Pancreas (tissue), 10 donors: ENCODE measurements around the gene NR1I3. TPM values are rescaled to one million over a fixed set of nuclear protein-coding genes. Genes with fewer than 3 reads are reported as not detected.

Experiments
- ATAC-seq, 4 donors: fragments of 200-7000 bp; cut with Tn5 transposase; one replicate each; pipeline versions ENCODE4 v1.8.0 to v1.9.1; 2020; ENCODE audit warnings: mild to moderate bottlenecking in 4 of 4, moderate library complexity in 4 of 4
- DNase-seq, 6 donors: peaks; one replicate each; pipeline ENCODE4 v3.0.0-alpha.2; 2020
- FAIRE-seq: peaks from 2 replicates; lab custom pipeline; 2012; peaks lifted over from hg19 to GRCh38; lab: Jason Lieb, UNC
- H3K27ac ChIP-seq, 4 donors: fragments of 200-600 bp; sonication (generic); 1 replicate in 3 of 4; 2 replicates in 1 of 4; pipeline versions ENCODE4 v1.5.0 to v1.8.0; 2020
- H3K27me3 ChIP-seq, 4 donors: fragments of 200-600 bp; one replicate each; pipeline ENCODE4 v1.8.0; 2021
- H3K36me3 ChIP-seq, 3 donors: fragments of 200-600 bp; sonication (generic) in 1 of 3; one replicate each; pipeline versions ENCODE4 v1.5.0 to v1.8.0; 2020 to 2021
- H3K4me1 ChIP-seq, 3 donors: fragments of 200-600 bp; one replicate each; pipeline ENCODE4 v1.8.0; 2021
- H3K4me3 ChIP-seq, 4 donors: fragments of 200-600 bp; sonication (generic) in 2 of 4; one replicate each; pipeline versions ENCODE4 v1.5.0 to v1.8.0; 2020 to 2021
- H3K9me3 ChIP-seq, 4 donors: fragments of 200-600 bp; one replicate each; pipeline ENCODE4 v1.8.0; 2021
- WGBS, 2 donors: extraction: QIAGEN DNeasy Blood & Tissue Kit; methylation state at CpG; one replicate each; pipeline ENCODE4 v1.1.7; 2013; 5-methylcytosine and 5-hydroxymethylcytosine counted together
- intact Hi-C, 3 donors: fragments of 100-400 bp; cut with DNase I; formaldehyde crosslinking; loops; one replicate each; pipeline versions ENCODE4 v1.11.1 to v1.14.2; 2022
- polyA plus RNA-seq, 2 donors: library from polyadenylated mRNA; stranded (reverse); fragments of 200-250 nt; gene quantifications; one replicate each; pipeline ENCODE4 v1.2.3, GENCODE V29; 2013
- total RNA-seq, 6 donors: library from RNA; stranded (reverse); fragmentation: NEBNext Ultra II Directional in 4 of 6; extraction: Animal tissue kit (Norgen Biotek cat#: 25700) in 4 of 6; gene quantifications; one replicate each; pipeline versions ENCODE4 v1.2.1 to v1.2.4, GENCODE V29; 2021 to 2023
- TF ChIP-seq, protein P1 (sequence below), 4 donors: fragments of 200-600 bp; sonication (generic) in 3 of 4; IDR thresholded peaks; one replicate each; pipeline versions ENCODE4 v1.5.0 to v1.8.0; 2021; ENCODE audit warnings: antibody characterized with exemption in 4 of 4
- donor health status: healthy with polysubstance abuse.
- donor health status: DM: no; HTN: no; CAD: no; lungs with moderate emphysema.
- donor health status: DM: no; HTN: no; CAD: no.
- donor health status: control.
- donor health status: control.
- donor health status: Bipolar disorder and iron deficiency.
- donor health status: DM: yes; HTN: yes; CAD: no.
- donor health status: DM: no; HTN: no; CAD: no.
- donor health status: DM: no; HTN: no; CAD: no.
- donor health status: DM: yes; HTN: yes; CAD: no.

Gene NR1I3
- total and polyA plus RNA-seq, 8 donors, result 0.15 TPM; not detected in 7

- FAIRE-seq, result no peak
- Histone ChIP-seq H3K9me3 (no peaks in the 10 kb centered on the region), H3K4me3 (peak overlapping the region in 2 of 4 donors; percentile 9 to 32), H3K27me3 (no peaks in the 10 kb centered on the region), H3K4me1 (peaks cover 6 to 9% (median 8%) of the 10 kb centered on the region in 3 donors), H3K36me3 (no peaks in the 10 kb centered on the region), H3K27ac (peak overlapping the region in 1 of 4 donors; percentile 36)
- no peak for ATAC-seq
- intact Hi-C loops, result loop anchor here in 1 of 3 donors (10.0 kb wide), 1 partner anchor 176 kb away; no protein-coding TSS in a partner anchor
- DNase-seq, result peak in 1 of 6 donors; percentile 65
- 28 to 29% methylated on average over 20 of the region's 20 CpGs for WGBS, 2 donors
- TF ChIP-seq, protein P1, sequence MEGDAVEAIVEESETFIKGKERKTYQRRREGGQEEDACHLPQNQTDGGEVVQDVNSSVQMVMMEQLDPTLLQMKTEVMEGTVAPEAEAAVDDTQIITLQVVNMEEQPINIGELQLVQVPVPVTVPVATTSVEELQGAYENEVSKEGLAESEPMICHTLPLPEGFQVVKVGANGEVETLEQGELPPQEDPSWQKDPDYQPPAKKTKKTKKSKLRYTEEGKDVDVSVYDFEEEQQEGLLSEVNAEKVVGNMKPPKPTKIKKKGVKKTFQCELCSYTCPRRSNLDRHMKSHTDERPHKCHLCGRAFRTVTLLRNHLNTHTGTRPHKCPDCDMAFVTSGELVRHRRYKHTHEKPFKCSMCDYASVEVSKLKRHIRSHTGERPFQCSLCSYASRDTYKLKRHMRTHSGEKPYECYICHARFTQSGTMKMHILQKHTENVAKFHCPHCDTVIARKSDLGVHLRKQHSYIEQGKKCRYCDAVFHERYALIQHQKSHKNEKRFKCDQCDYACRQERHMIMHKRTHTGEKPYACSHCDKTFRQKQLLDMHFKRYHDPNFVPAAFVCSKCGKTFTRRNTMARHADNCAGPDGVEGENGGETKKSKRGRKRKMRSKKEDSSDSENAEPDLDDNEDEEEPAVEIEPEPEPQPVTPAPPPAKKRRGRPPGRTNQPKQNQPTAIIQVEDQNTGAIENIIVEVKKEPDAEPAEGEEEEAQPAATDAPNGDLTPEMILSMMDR (IDR thresholded peaks at IDR 0.05), result no peak
Observed at GRCh38 chr1:161198194-161198896, 39.7 kb downstream of the NR1I3 start.

DNA sequence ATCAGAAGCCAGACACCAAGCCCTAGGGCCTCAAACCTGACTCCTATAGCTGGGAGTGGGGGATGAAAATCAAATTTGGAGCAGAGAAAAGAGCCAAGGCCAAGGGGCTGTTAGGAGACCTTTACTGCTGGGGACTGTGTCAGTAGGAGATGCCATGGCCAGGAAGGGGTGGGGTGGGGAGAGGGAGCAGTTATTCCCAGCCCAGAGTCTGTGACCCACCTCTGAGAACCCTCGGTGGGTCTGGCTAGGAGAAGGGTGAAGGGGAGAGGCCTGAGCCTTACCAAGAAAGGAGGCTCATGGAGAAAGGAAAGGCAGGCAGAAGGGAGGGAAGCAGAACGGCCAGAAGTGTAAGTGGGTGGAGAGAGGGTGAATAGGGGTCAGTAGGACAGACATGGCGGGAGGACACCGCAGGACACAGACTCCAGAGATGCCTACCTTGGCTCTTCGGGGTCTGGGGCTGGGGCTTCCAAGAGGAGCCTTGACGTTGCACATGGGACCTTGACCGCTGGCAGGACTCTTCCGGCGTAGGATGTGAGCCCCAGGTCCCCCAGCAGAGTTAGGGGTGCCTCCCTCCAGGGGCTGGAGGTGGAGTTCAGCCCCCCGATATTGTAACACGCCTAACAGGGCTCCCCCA is 40.3 kb downstream of the NR1I3 start:
- intact Hi-C loops, result loop anchor here in 1 of 3 donors (10.0 kb wide), 1 partner anchor 177 kb away; no protein-coding TSS in a partner anchor
- Histone ChIP-seq H3K27ac (peak overlapping the region in 1 of 4 donors; percentile 36), H3K27me3 (no peaks in the 10 kb centered on the region), H3K4me3 (peak overlapping the region in 2 of 4 donors; percentile 9 to 32), H3K36me3 (no peaks in the 10 kb centered on the region), H3K9me3 (no peaks in the 10 kb centered on the region), H3K4me1 (peaks cover 0 to 4% (median 3%) of the 10 kb centered on the region in 3 donors)
- WGBS, 2 donors, result 52 to 56% methylated on average over 11 of the region's 11 CpGs
- TF ChIP-seq, protein P1 (IDR thresholded peaks at IDR 0.05), result no peak
- ATAC-seq (no peak), FAIRE-seq (no peak), DNase-seq (no peak)

DNA sequence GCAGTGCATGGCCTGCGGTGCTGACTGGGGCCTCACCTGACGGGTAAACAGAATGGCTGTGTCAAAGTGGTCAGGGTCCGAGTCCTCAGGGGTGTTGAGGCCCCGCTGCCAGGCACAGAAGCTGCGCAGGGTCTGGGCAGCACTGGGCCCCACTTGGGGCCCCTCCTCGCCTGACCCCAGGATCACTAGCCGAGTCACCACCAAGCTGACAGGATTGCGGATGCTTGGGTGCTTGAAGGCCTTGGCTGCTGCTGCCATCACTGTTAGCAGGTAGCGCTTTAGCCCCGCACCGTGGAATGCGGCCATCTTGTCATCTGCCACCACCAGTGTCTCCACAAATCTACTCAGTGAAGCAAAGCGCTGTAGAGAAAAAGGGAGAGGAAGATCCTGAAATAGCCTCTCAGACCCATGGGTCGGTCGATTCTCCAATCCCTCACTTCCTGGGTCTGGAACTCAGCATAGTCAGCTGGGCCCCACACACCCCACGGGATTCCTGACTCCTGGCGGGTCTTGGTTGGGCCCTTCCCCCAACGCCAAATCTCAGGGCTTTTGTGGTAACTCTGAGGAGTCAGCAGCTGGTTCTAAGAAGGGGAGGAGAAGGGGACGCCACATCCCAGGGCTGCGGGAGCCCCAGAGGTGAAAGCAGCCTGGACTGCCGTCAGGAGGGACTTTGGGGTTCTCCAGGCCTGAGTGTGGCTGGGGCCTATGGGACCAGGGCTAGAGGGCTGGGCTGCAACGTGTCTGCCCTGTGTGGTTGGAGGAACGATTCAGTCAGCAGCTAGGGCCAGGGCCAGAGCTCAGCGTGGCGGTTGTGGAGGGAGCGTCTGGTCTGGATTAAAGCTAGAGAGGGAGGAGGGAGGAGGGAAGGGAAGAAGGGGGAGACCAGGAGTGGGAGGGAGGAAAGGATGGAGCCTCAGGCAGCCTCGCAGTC is 41.2 kb downstream of the NR1I3 start:
- H3K4me3 ChIP-seq, result peak overlapping the region in 1 of 4 donors; percentile 32
- H3K4me1 ChIP-seq, result peaks cover 0 to 4% (median 3%) of the 10 kb centered on the region in 3 donors
- H3K9me3 ChIP-seq, result no peaks in the 10 kb centered on the region
- intact Hi-C loops, result loop anchor here in 1 of 3 donors (10.0 kb wide), 1 partner anchor 178 kb away; no protein-coding TSS in a partner anchor
- DNase-seq (no peak), ATAC-seq (no peak), FAIRE-seq (no peak)
- H3K36me3 ChIP-seq, result no peaks in the 10 kb centered on the region
- no peaks in the 10 kb centered on the region for H3K27me3 ChIP-seq
- TF ChIP-seq, protein P1 (IDR thresholded peaks at IDR 0.05), result no peak
- WGBS, 2 donors, result 69 to 72% methylated on average over 27 of the region's 27 CpGs
- H3K27ac ChIP-seq, result peak overlapping the region in 1 of 4 donors; percentile 11

DNA sequence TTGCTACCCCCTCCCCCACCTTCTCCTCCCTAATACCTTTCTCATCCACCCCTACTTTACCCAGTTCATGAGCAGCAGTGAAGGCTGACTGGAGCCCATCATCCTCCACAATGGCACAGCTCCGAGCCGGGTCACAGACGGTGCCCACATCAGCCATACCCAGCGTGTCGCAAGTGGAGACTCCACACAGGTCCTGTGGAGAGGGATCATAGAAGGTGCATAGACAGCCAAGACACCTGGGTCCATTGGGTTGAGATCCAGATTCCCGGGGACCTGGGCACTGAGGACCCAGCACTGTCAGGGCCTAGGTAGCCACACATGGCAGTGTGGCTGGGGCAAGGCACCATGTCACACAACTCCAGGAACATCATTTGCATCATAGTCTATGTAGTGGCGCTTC is 41.9 kb downstream of the NR1I3 start:
- TF ChIP-seq, protein P1 (IDR thresholded peaks at IDR 0.05), result no peak
- 87 to 91% methylated on average over 7 of the region's 7 CpGs for WGBS, 2 donors
- no peak for ATAC-seq
- FAIRE-seq, result no peak
- Histone ChIP-seq H3K36me3 (no peaks in the 10 kb centered on the region), H3K9me3 (no peaks in the 10 kb centered on the region), H3K27ac (no peak overlapping the region), H3K4me3 (peak overlapping the region in 1 of 4 donors; percentile 32), H3K27me3 (no peaks in the 10 kb centered on the region), H3K4me1 (peaks cover 0 to 2% (median 2%) of the 10 kb centered on the region in 3 donors)
- no peak for DNase-seq
- intact Hi-C loops, result loop anchor here in 1 of 3 donors (10.0 kb wide), 1 partner anchor 179 kb away; no protein-coding TSS in a partner anchor
